K562 (cell line): ENCODE measurements around the gene ZNF648. TPM values are rescaled to one million over a fixed set of nuclear protein-coding genes. Genes with fewer than 3 reads are reported as not detected.
A peak's percentile ranks its signal among the peaks of the same experiment; 100 is the strongest.

Experiments
- ATAC-seq: fragments of 200-7000 bp; cut with Tn5 transposase; 3 replicates; pipeline ENCODE4 v1.9.1; 2020; ENCODE audit warnings: moderate library complexity
- BruUV-seq: library from RNA; stranded (reverse); fragments of 400-500 nt; replicated peaks from 2 replicates; lab custom pipeline; 2021; lab: Mats Ljungman, UMichigan
- CTCF ChIA-PET: fragments of 300-600 bp; formaldehyde crosslinking; extraction: SDS; loops from one replicate; lab custom pipeline; 2021; ENCODE audit warnings: low intra/inter-chr PET ratio; lab: Yijun Ruan, JAX
- POLR2A ChIA-PET: fragments of 300-600, 350-650 bp; sonication (Branson Sonifier 250); formaldehyde crosslinking; extraction: SDS; loops from one replicate; lab custom pipeline; 2021; ENCODE audit warnings: antibody characterized with exemption, inconsistent platforms; lab: Yijun Ruan, JAX
- DNase-seq, 4 experiments: peaks; one replicate each; pipeline versions ENCODE4 v3.0.0 to v3.0.0-alpha.2; 2011 to 2018; ENCODE audit warnings: low spot score in 3 of 4, mixed read lengths in 3 of 4; ENCODE audit errors: extremely low read depth in 1 of 4
- FAIRE-seq: peaks from 2 replicates; lab custom pipeline; 2011; peaks lifted over from hg19 to GRCh38; lab: Jason Lieb, UNC
- H2AFZ ChIP-seq: 2 replicates; pipeline ENCODE4 v1.6.0; 2011; ENCODE audit warnings: low read depth, low read length, control low read depth, inconsistent platforms
- H3K27ac ChIP-seq: fragments of 200-600 bp; 3 replicates; pipeline ENCODE4 v1.8.0; 2011; ENCODE audit warnings: low read depth, mild to moderate bottlenecking, control low read depth, inconsistent platforms, low read length, moderate library complexity, mixed read lengths; ENCODE audit errors: extremely low read depth
- H3K27me3 ChIP-seq, 2 experiments: fragments of 300-600 bp in 1 of 2; 2 replicates in 1 of 2; 3 replicates in 1 of 2; pipeline versions ENCODE4 v1.6.0 to v1.8.0; 2011; ENCODE audit warnings: inconsistent platforms in 2 of 2, low read length in 2 of 2, mild to moderate bottlenecking in 1 of 2, mixed read lengths in 1 of 2, moderate library complexity in 1 of 2; ENCODE audit not compliant: control insufficient read depth in 2 of 2, insufficient read depth in 2 of 2
- H3K36me3 ChIP-seq: fragments of 300-600 bp; 3 replicates; pipeline ENCODE4 v1.8.0; 2011; ENCODE audit warnings: mild to moderate bottlenecking, low read length, inconsistent platforms; ENCODE audit not compliant: control insufficient read depth, insufficient read depth
- H3K4me1 ChIP-seq, 2 experiments: fragments of 200-600 bp in 1 of 2; replicated peaks in 1 of 2; 2 replicates in 1 of 2; 3 replicates in 1 of 2; pipeline versions ENCODE4 v1.5.1 to v1.8.0; 2011; ENCODE audit warnings: inconsistent platforms in 2 of 2, low read length in 2 of 2, mild to moderate bottlenecking in 1 of 2, mixed read lengths in 1 of 2, moderate library complexity in 1 of 2; ENCODE audit not compliant: control insufficient read depth in 2 of 2, insufficient read depth in 2 of 2
- H3K4me2 ChIP-seq: 2 replicates; pipeline ENCODE4 v1.6.1; 2011; ENCODE audit warnings: low read length, control low read depth, inconsistent platforms, mixed read lengths; ENCODE audit not compliant: insufficient read depth
- H3K4me3 ChIP-seq: fragments of 200-600 bp; sonication (generic), shearing (Covaris generic); 2 replicates; pipeline ENCODE4 v1.5.1; 2016; ENCODE audit warnings: control low read depth, inconsistent platforms
- H3K79me2 ChIP-seq: fragments of 200-600 bp; 3 replicates; pipeline ENCODE4 v1.8.0; 2011; ENCODE audit warnings: low read length, inconsistent platforms; ENCODE audit not compliant: control insufficient read depth, insufficient read depth
- H3K9ac ChIP-seq, 2 experiments: 2 replicates each; pipeline versions ENCODE4 v1.6.0 to v1.6.1; 2011; ENCODE audit warnings: low read depth in 2 of 2, low read length in 2 of 2, control low read depth in 1 of 2, inconsistent platforms in 1 of 2, mild to moderate bottlenecking in 1 of 2, mixed read lengths in 1 of 2; ENCODE audit not compliant: insufficient read depth in 1 of 2
- H3K9me1 ChIP-seq: one replicate; pipeline ENCODE4 v1.6.0; 2011; ENCODE audit warnings: inconsistent platforms, mild to moderate bottlenecking, low read length, moderate library complexity; ENCODE audit not compliant: control insufficient read depth, insufficient read depth
- H3K9me3 ChIP-seq: replicated peaks from 2 replicates; pipeline ENCODE4 v1.5.1; 2011; ENCODE audit warnings: low read depth, low read length, inconsistent platforms; ENCODE audit not compliant: control insufficient read depth, insufficient read depth
- H4K20me1 ChIP-seq: replicated peaks from 2 replicates; pipeline ENCODE4 v1.6.1; 2011; ENCODE audit warnings: low read length, inconsistent platforms, mixed read lengths; ENCODE audit not compliant: control insufficient read depth, insufficient read depth
- ARID1B ChIP-seq: fragments of 450-650 bp; IDR thresholded peaks from 2 replicates; pipeline ENCODE4 v1.6.1; 2016; ENCODE audit warnings: antibody characterized with exemption, mild to moderate bottlenecking, inconsistent platforms
- CBX5 ChIP-seq: IDR thresholded peaks from 2 replicates; pipeline ENCODE4 v1.6.1; 2014; ENCODE audit warnings: low read depth, borderline replicate concordance
- KLF16 ChIP-seq: IDR thresholded peaks from 2 replicates; pipeline ENCODE4 v1.6.1; 2016; ENCODE audit warnings: antibody characterized with exemption
- RAD21 ChIP-seq, 2 experiments: fragments of 250-450 bp in 1 of 2; fragments of 450-650 bp in 1 of 2; sonication (Bioruptor Pico) in 1 of 2; formaldehyde crosslinking in 1 of 2; IDR thresholded peaks in 1 of 2; conservative IDR thresholded peaks in 1 of 2; 2 replicates each; pipeline versions ENCODE4 v1.4.0 to v1.8.0; 2020 to 2022; ENCODE audit warnings: mild to moderate bottlenecking in 2 of 2, moderate library complexity in 1 of 2
- ZHX1 ChIP-seq: fragments of 150-350 bp; conservative IDR thresholded peaks from 2 replicates; pipeline ENCODE4 v1.6.1; 2014; ENCODE audit warnings: low read length
- WGBS: fragments of 100-300 bp; shearing (Covaris generic); methylation state at CpG from one replicate; pipeline ENCODE4 v1.1.6; 2016; ENCODE audit warnings: low coverage, mixed read lengths; ENCODE audit not compliant: insufficient coverage; ENCODE audit errors: missing lambda C conversion rate; 5-methylcytosine and 5-hydroxymethylcytosine counted together
- in situ Hi-C: fragments of 300-500 bp; cut with MboI; formaldehyde crosslinking; loops from 4 replicates; pipeline ENCODE4 v1.15.0; 2018; ENCODE audit warnings: inconsistent platforms, mixed read lengths
- intact Hi-C: fragments of 100-400 bp; cut with micrococcal nuclease; formaldehyde crosslinking; loops from 2 replicates; pipeline ENCODE4 v1.14.2; 2022
- polyA plus RNA-seq, 8 experiments: library from polyadenylated mRNA; depleted of rRNA in 4 of 8; stranded (reverse) in 5 of 8; unstranded in 3 of 8; fragments of >200 nt; fragmentation: Nextera tagmentation in 2 of 8; fragmentation: Illumina TruSeq in 1 of 8; extraction: Ambion mirVana in 2 of 8; extraction: Trizol in 1 of 8; gene quantifications; 2 replicates each; pipeline versions ENCODE4 v1.2.1 to v1.2.3, GENCODE V29; 2011 to 2014; ENCODE audit warnings: inconsistent platforms in 1 of 8, missing spikeins in 1 of 8
- total RNA-seq, 7 experiments: library from RNA; depleted of rRNA in 6 of 7; stranded (reverse); fragments of >200 nt in 6 of 7; fragmentation: Illumina TruSeq in 2 of 7; extraction: Trizol in 2 of 7; gene quantifications; 2 replicates each; pipeline versions ENCODE4 v1.2.1 to v1.2.3, GENCODE V29; 2011 to 2021; ENCODE audit warnings: low replicate concordance in 1 of 7
- TF ChIP-seq, protein P1 (sequence below), 2 experiments: fragments of 450-650 bp in 1 of 2; sonication (generic) in 1 of 2; formaldehyde crosslinking in 1 of 2; IDR thresholded peaks in 1 of 2; conservative IDR thresholded peaks in 1 of 2; 2 replicates each; pipeline versions ENCODE4 v1.6.1 to v1.8.1; 2016 to 2023; ENCODE audit warnings: mild to moderate bottlenecking in 2 of 2, moderate library complexity in 2 of 2, inconsistent platforms in 1 of 2, missing genetic modification reagents in 1 of 2
- TF ChIP-seq, protein P2 (sequence below), 3 experiments: IDR thresholded peaks in 2 of 3; conservative IDR thresholded peaks in 1 of 3; 2 replicates each; pipeline ENCODE4 v1.5.1; 2011 to 2012; ENCODE audit warnings: low read length in 3 of 3, mild to moderate bottlenecking in 3 of 3, control low read depth in 2 of 3, improper control_type of control experiment in 1 of 3, inconsistent platforms in 1 of 3, low read depth in 1 of 3, mixed read lengths in 1 of 3, moderate library complexity in 1 of 3; ENCODE audit not compliant: insufficient read depth in 2 of 3

Gene ZNF648
- total and polyA plus RNA-seq, 9 of the 15 experiments (the other 6 are each of a cell fraction or from before 2014, with no cell fraction given) = 0.06 to 0.27 (median 0.18) TPM; not detected in 2

GRCh38 chr1:182071924-182072323 is 10.4 kb upstream of the ZNF648 start:
- FAIRE-seq (no peak), DNase-seq (no peak), ATAC-seq (no peak)
- Histone ChIP-seq H4K20me1 (no peaks in the 10 kb centered on the region; the same call in 1 of the 2 replicates), H3K79me2 (no peaks in the 10 kb centered on the region), H3K9me1 (no peaks in the 10 kb centered on the region), H3K27me3 (peaks cover 3 to 15% of the 10 kb centered on the region in 2 experiments; a peak in 4 of 5 replicates), H3K4me2 (no peak overlapping the region), H3K4me1 (peaks cover 0 to 2% of the 10 kb centered on the region in 2 experiments; a peak in 2 of 5 replicates), H2AFZ (no peak overlapping the region), H3K4me3 (no peak overlapping the region), H3K36me3 (no peaks in the 10 kb centered on the region), H3K27ac (no peak overlapping the region), H3K9me3 (no peaks in the 10 kb centered on the region), H3K9ac (no peak overlapping the region)
- no TSS peak for BruUV-seq
- TF ChIP-seq, protein P1, sequence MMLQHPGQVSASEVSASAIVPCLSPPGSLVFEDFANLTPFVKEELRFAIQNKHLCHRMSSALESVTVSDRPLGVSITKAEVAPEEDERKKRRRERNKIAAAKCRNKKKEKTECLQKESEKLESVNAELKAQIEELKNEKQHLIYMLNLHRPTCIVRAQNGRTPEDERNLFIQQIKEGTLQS (IDR thresholded peaks at IDR 0.05) = 0 out of 2 replicates have a peak, but pooled peaks have one; percentile 9
- TF ChIP-seq, protein P1 (CRISPR knock-in tag; conservative IDR thresholded peaks at IDR 0.05) = no peak
- TF ChIP-seq ARID1B = no peak
- ChIA-PET CTCF (no interaction called here), POLR2A (interaction anchor here (1.2 kb wide), 1 partner anchor 12 kb away, joined by 3 read pairs; no protein-coding TSS in a partner anchor)
- in situ Hi-C loops (no loop called here), intact Hi-C loops (no loop called here)
- WGBS = 0% methylated on average over 4 of the region's 4 CpGs

DNA sequence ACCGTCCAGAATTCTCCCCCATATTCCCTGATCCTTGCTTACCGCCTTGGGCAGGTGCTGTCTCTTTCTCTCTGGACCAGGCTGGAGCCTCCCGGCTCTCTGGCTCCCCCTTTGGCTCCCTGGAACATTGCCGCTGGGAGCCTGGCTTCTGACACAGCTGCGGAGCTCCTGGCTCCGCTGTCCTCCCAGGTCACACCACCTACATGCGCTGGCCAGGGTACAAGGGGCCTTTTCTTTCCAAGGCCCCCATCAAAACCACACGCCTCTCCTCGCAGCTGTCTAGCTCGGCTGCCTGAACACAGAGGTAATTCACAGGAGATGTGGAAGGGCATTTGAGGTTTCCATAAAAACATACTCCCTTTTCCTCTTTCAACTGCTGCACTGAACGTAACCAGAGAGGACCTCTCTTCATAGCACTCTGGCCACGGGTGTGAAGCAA is 7.5 kb upstream of the ZNF648 start:
- CTCF ChIA-PET = no interaction called here
- TF ChIP-seq CBX5 (no peak), RAD21 (CRISPR knock-in tag; conservative IDR thresholded peaks at IDR 0.05 in 1 of 2, IDR thresholded peaks at IDR 0.05 in 1 of 2) (peak in 1 of 2 experiments; percentile 49; a peak in 3 of 4 replicates), ZHX1 (no peak), KLF16 (0 out of 2 replicates have a peak, but pooled peaks have one; percentile 33)
- TF ChIP-seq, protein P2, sequence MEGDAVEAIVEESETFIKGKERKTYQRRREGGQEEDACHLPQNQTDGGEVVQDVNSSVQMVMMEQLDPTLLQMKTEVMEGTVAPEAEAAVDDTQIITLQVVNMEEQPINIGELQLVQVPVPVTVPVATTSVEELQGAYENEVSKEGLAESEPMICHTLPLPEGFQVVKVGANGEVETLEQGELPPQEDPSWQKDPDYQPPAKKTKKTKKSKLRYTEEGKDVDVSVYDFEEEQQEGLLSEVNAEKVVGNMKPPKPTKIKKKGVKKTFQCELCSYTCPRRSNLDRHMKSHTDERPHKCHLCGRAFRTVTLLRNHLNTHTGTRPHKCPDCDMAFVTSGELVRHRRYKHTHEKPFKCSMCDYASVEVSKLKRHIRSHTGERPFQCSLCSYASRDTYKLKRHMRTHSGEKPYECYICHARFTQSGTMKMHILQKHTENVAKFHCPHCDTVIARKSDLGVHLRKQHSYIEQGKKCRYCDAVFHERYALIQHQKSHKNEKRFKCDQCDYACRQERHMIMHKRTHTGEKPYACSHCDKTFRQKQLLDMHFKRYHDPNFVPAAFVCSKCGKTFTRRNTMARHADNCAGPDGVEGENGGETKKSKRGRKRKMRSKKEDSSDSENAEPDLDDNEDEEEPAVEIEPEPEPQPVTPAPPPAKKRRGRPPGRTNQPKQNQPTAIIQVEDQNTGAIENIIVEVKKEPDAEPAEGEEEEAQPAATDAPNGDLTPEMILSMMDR (IDR thresholded peaks at IDR 0.05 in 2 of 3, conservative IDR thresholded peaks at IDR 0.05 in 1 of 3; ENCODE audit: insufficient read depth in 2 of 3, low read depth in 1 of 3, low read length in 3 of 3) = peak; percentile 84 to 89 (median 87)

More for the DNA sequence above, 7.5 kb upstream of the ZNF648 start:
- Histone ChIP-seq H2AFZ (no peak overlapping the region), H3K79me2 (no peaks in the 10 kb centered on the region), H3K4me3 (no peak overlapping the region), H3K4me2 (no peak overlapping the region), H3K36me3 (no peaks in the 10 kb centered on the region), H3K4me1 (no peaks in the 10 kb centered on the region; a peak in 1 of 5 replicates), H3K9ac (peak overlapping the region in 1 of 2 experiments; percentile 67; a peak in 1 of 4 replicates), H3K9me1 (no peaks in the 10 kb centered on the region), H3K27ac (no peak overlapping the region), H4K20me1 (no peaks in the 10 kb centered on the region; the same call in 1 of the 2 replicates), H3K9me3 (no peaks in the 10 kb centered on the region), H3K27me3 (peaks cover 3 to 15% of the 10 kb centered on the region in 2 experiments; a peak in 4 of 5 replicates)
- BruUV-seq = no TSS peak
- intact Hi-C loops = loop anchor here (5.0 kb wide), 1 partner anchor 37 kb away; no protein-coding TSS in a partner anchor
- DNase-seq (peak; percentile 78 to 83 (median 82)), FAIRE-seq (peak; percentile 62), ATAC-seq (peak; percentile 100)
- in situ Hi-C loops = loop anchor here (10.0 kb wide), 1 partner anchor 594 kb away; no protein-coding TSS in a partner anchor
- POLR2A ChIA-PET = interaction anchor here (0.5 to 1.5 kb wide), 3 partner anchors 12 to 962 kb away, joined by 3 to 5 read pairs (median 5); no protein-coding TSS in a partner anchor
- WGBS = 2% methylated on average over 12 of the region's 12 CpGs
